Thymus (tissue), 11 donors: ENCODE measurements around the gene PRKRIP1. TPM values are rescaled to one million over a fixed set of nuclear protein-coding genes. Genes with fewer than 3 reads are reported as not detected.
"Not testable (repeated sequence)": the region's sequence is repeated elsewhere in the genome, so short reads cannot be mapped to it uniquely, and the experiment has no call there.

ENCODE experiments used
- DNase-seq, 9 donors: peaks; one replicate each; pipeline ENCODE4 v3.0.0-alpha.2; 2013; ENCODE audit warnings: low spot score in 9 of 9, low read depth in 6 of 9, missing footprints in 1 of 9
- H3K27ac ChIP-seq, 2 donors: one replicate each; pipeline ENCODE4 v1.5.1; 2013; ENCODE audit warnings: control low read depth in 1 of 2, low read depth in 1 of 2, low read length in 1 of 2, mild to moderate bottlenecking in 1 of 2, moderate library complexity in 1 of 2
- H3K27me3 ChIP-seq, 2 donors: one replicate each; pipeline ENCODE4 v1.5.1; 2013; ENCODE audit warnings: low read length in 1 of 2; ENCODE audit not compliant: control insufficient read depth in 2 of 2, insufficient read depth in 1 of 2
- H3K36me3 ChIP-seq, 2 donors: one replicate each; pipeline ENCODE4 v1.5.1; 2013; ENCODE audit warnings: low read length in 1 of 2, mild to moderate bottlenecking in 1 of 2, moderate library complexity in 1 of 2; ENCODE audit not compliant: control insufficient read depth in 2 of 2, insufficient read depth in 2 of 2
- H3K4me1 ChIP-seq, 2 donors: one replicate each; pipeline ENCODE4 v1.5.1; 2013; ENCODE audit warnings: low read length in 2 of 2; ENCODE audit not compliant: control insufficient read depth in 2 of 2, insufficient read depth in 2 of 2
- H3K4me3 ChIP-seq, 2 donors: one replicate each; pipeline ENCODE4 v1.5.1; 2013; ENCODE audit warnings: low read length in 2 of 2, control low read depth in 1 of 2, mild to moderate bottlenecking in 1 of 2
- H3K9me3 ChIP-seq, 2 donors: one replicate each; pipeline ENCODE4 v1.5.1; 2013; ENCODE audit warnings: low read length in 1 of 2, mild to moderate bottlenecking in 1 of 2; ENCODE audit not compliant: control insufficient read depth in 2 of 2, insufficient read depth in 1 of 2
- WGBS: extraction: QIAGEN DNeasy Blood & Tissue Kit; methylation state at CpG from one replicate; pipeline ENCODE4 v1.1.7; 2013; 5-methylcytosine and 5-hydroxymethylcytosine counted together
- polyA plus RNA-seq: library from polyadenylated mRNA; stranded (reverse); fragments of 200-250 nt; gene quantifications from one replicate; pipeline ENCODE4 v1.2.3, GENCODE V29; 2013
- total RNA-seq: library from RNA; stranded (reverse); fragments of 120-200 nt; gene quantifications from one replicate; pipeline ENCODE4 v1.2.4, GENCODE V29; 2013
- donor health status: healthy.

The PRKRIP1 gene
- total and polyA plus RNA-seq, 2 donors: 19.4 to 54.4 TPM

- not testable (repeated sequence) for H3K4me3 ChIP-seq, H3K27ac ChIP-seq, H3K4me1 ChIP-seq, H3K9me3 ChIP-seq, H3K27me3 ChIP-seq, DNase-seq
- peaks cover 38 to 44% of the 10 kb centered on the region in 2 donors for H3K36me3 ChIP-seq
- WGBS: 97% methylated on average over 10 of the region's 10 CpGs
Measured at GRCh38 chr7:102454932-102455331, 58.8 kb downstream of the PRKRIP1 start.

GRCh38 chr7:102455596-102455995 lies 59.4 kb downstream of the PRKRIP1 start:
- no peak for DNase-seq
- 98% methylated on average over 11 of the region's 11 CpGs for WGBS

GRCh38 chr7:102456327-102456726 lies 60.2 kb downstream of the PRKRIP1 start:
- peaks cover 38 to 44% of the 10 kb centered on the region in 2 donors for H3K36me3 ChIP-seq

More at GRCh38 chr7:102455596-102455995, 59.4 kb downstream of the PRKRIP1 start:
- Histone ChIP-seq H3K4me3 (no peak overlapping the region), H3K27ac (no peak overlapping the region), H3K4me1 (peaks cover 0 to 3% of the 10 kb centered on the region in 2 donors), H3K36me3 (peaks cover 38 to 44% of the 10 kb centered on the region in 2 donors), H3K27me3 (no peaks in the 10 kb centered on the region), H3K9me3 (no peaks in the 10 kb centered on the region)

GRCh38 chr7:102457352-102457924 lies 61.3 kb downstream of the PRKRIP1 start:
- 98% methylated on average over 40 of the region's 40 CpGs for WGBS
- Histone ChIP-seq H3K27me3 (no peaks in the 10 kb centered on the region), H3K4me1 (no peaks in the 10 kb centered on the region), H3K9me3 (no peaks in the 10 kb centered on the region), H3K27ac (no peak overlapping the region), H3K36me3 (peaks cover 38 to 44% of the 10 kb centered on the region in 2 donors), H3K4me3 (no peak overlapping the region)
- no peak for DNase-seq

More at GRCh38 chr7:102456327-102456726, 60.2 kb downstream of the PRKRIP1 start:
- no peak for DNase-seq
- Histone ChIP-seq H3K4me1 (peaks cover 0 to 3% of the 10 kb centered on the region in 2 donors), H3K27ac (no peak overlapping the region), H3K4me3 (no peak overlapping the region), H3K27me3 (no peaks in the 10 kb centered on the region), H3K9me3 (no peaks in the 10 kb centered on the region)
- 94% methylated on average over 10 of the region's 10 CpGs for WGBS

- no peak overlapping the region for H3K4me3 ChIP-seq
- DNase-seq: no peak
- WGBS: 98% methylated on average over 24 of the region's 24 CpGs
- H3K36me3 ChIP-seq: peaks cover 38 to 44% of the 10 kb centered on the region in 2 donors
- no peaks in the 10 kb centered on the region for H3K27me3 ChIP-seq
- H3K27ac ChIP-seq: no peak overlapping the region
- H3K9me3 ChIP-seq: no peaks in the 10 kb centered on the region
- H3K4me1 ChIP-seq: peaks cover 4 to 7% of the 10 kb centered on the region in 2 donors
Measured at GRCh38 chr7:102459221-102459844, 63.2 kb downstream of the PRKRIP1 start.

GRCh38 chr7:102460467-102460866 lies 64.3 kb downstream of the PRKRIP1 start:
- Histone ChIP-seq H3K27me3 (no peaks in the 10 kb centered on the region), H3K27ac (no peak overlapping the region), H3K4me3 (no peak overlapping the region), H3K9me3 (no peaks in the 10 kb centered on the region), H3K4me1 (peaks cover 4 to 11% of the 10 kb centered on the region in 2 donors), H3K36me3 (peaks cover 33 to 40% of the 10 kb centered on the region in 2 donors)
- WGBS: 94% methylated on average over 8 of the region's 8 CpGs
- DNase-seq: no peak

GRCh38 chr7:102463841-102464576 lies 67.8 kb downstream of the PRKRIP1 start:
- 22% methylated on average over 24 of the region's 24 CpGs for WGBS
- Histone ChIP-seq H3K9me3 (no peaks in the 10 kb centered on the region), H3K36me3 (peaks cover 15 to 23% of the 10 kb centered on the region in 2 donors), H3K27me3 (no peaks in the 10 kb centered on the region), H3K4me1 (peaks cover 9 to 17% of the 10 kb centered on the region in 2 donors), H3K4me3 (peak overlapping the region; percentile 83 to 100), H3K27ac (peak overlapping the region in 1 of 2 donors; percentile 63)
- DNase-seq: no peak

GRCh38 chr7:102464577-102465280 lies 68.6 kb downstream of the PRKRIP1 start, which contains the start of the genes ALKBH4 and LRWD1:
Gene ALKBH4 (minus strand): TSS chr7:102464863. CDS start chr7:102464836, 27 bp downstream.
Gene LRWD1 (plus strand): TSS chr7:102464984. CDS start chr7:102465081, 97 bp downstream.
- H3K36me3 ChIP-seq: peaks cover 8 to 22% of the 10 kb centered on the region in 2 donors
- peak; percentile 64 to 93 (median 85) for DNase-seq
- H3K9me3 ChIP-seq: no peaks in the 10 kb centered on the region
- peak within 1 kb of the TSS in 1 of 2 donors; percentile 63 for H3K27ac ChIP-seq
- H3K4me1 ChIP-seq: peaks cover 9 to 17% of the 10 kb centered on the region in 2 donors
- H3K27me3 ChIP-seq: no peaks in the 10 kb centered on the region
- peak within 1 kb of the TSS; percentile 83 to 100 for H3K4me3 ChIP-seq
- WGBS: under 1% methylated on average over 81 of the region's 81 CpGs
